ENCODE measurements around the gene RBM22. TPM values are rescaled to one million over a fixed set of nuclear protein-coding genes. Genes with fewer than 3 reads are reported as not detected.

Gene RBM22
- total RNA-seq, 4 donors from 2014 or later: 20.8 to 31.3 (median 22.7) TPM

GRCh38 chr5:150641006-150641570, 59.8 kb downstream of the RBM22 start:
- peaks cover 99 to 100% (median 100%) of the 10 kb centered on the region in 4 donors for H3K4me1 ChIP-seq
- intact Hi-C loops (cut with DNase I): no loop called here
- H3K4me3 ChIP-seq: peak overlapping the region in 3 of 4 donors; percentile 6 to 33 (median 13)
- WGBS: 66% methylated on average over 8 of the region's 9 CpGs
- TF ChIP-seq POLR2AphosphoS5 (IDR thresholded peaks at IDR 0.05): peak in 1 of 2 donors; percentile 8
- TF ChIP-seq POLR2A (IDR thresholded peaks at IDR 0.05; ENCODE audit: low read depth): no peak
- peaks cover 0 to 12% (median 0%) of the 10 kb centered on the region in 4 donors for H3K36me3 ChIP-seq
- peak overlapping the region; percentile 78 to 85 (median 79) for H3K27ac ChIP-seq (replicated peaks in 1 of 4)
- H3K27me3 ChIP-seq: no peaks in the 10 kb centered on the region
- no peaks in the 10 kb centered on the region for H3K9me3 ChIP-seq
- no peak for DNase-seq (ENCODE audit: extremely low spot score)

Other genes starting within 250 kb of the RBM22 start
- 100 to 1,000 TPM in 1 of 4 donors, 10 to 100 TPM in 3; 48.2 to 113 (median 74.5) TPM for gene NDST1, start 192.9 kb downstream of the RBM22 start, total RNA-seq
- 10 to 100 TPM; 20.4 to 54.0 (median 39.3) TPM for gene SYNPO, start 60.4 kb downstream of the RBM22 start, total RNA-seq
- gene MYOZ3, start 39.8 kb downstream of the RBM22 start, total RNA-seq: 1 to 10 TPM in 1 of 4 donors, under 1 TPM in 2, not detected in 1; 0.17 to 1.2 (median 0.46) TPM
- gene DCTN4, start 58.0 kb upstream of the RBM22 start, total RNA-seq: 10 to 100 TPM; 48.5 to 59.7 (median 49.3) TPM
- gene SMIM3, start 77.7 kb upstream of the RBM22 start, total RNA-seq: 10 to 100 TPM; 39.9 to 48.4 (median 44.4) TPM
- not detected for gene IRGM, start 145.5 kb upstream of the RBM22 start, total RNA-seq
- gene ZNF300, start 203.9 kb upstream of the RBM22 start, total RNA-seq: 1 to 10 TPM; 1.7 to 3.1 (median 2.4) TPM

All from esophagus muscularis mucosa (tissue), 4 donors.